A549 (cell line): Measurements from ENCODE around the gene MRPL14.

Source experiments
- BHLHE40 ChIP-seq: IDR thresholded peaks from 2 replicates; pipeline ENCODE4 v1.6.1; 2012; ENCODE audit warnings: low read depth, low read length, inconsistent platforms
- EP300 ChIP-seq, 2 experiments: fragments of >200 bp; sonication (Bioruptor Twin); formaldehyde crosslinking; IDR thresholded peaks; 2 replicates in 1 of 2; 3 replicates in 1 of 2; pipeline ENCODE4 v1.6.1; 2016 to 2017
- MAZ ChIP-seq: fragments of 150-350 bp; IDR thresholded peaks from 2 replicates; pipeline ENCODE4 v1.6.1; 2014; ENCODE audit warnings: antibody characterized with exemption, low read depth, low read length, borderline replicate concordance
- POLR2A ChIP-seq: IDR thresholded peaks from 2 replicates; pipeline ENCODE4 v1.6.1; 2012; ENCODE audit warnings: mild to moderate bottlenecking, low read length
- TP53 ChIP-seq: fragments of 250-450 bp; sonication (Bioruptor Pico); IDR thresholded peaks from 2 replicates; pipeline ENCODE4 v1.5.0; 2021; ENCODE audit warnings: mild to moderate bottlenecking, moderate library complexity
- TF ChIP-seq, protein P1 (sequence below): fragments of >200 bp; sonication (Bioruptor Twin); formaldehyde crosslinking; IDR thresholded peaks from 3 replicates; pipeline ENCODE4 v1.5.1; 2016

DNA sequence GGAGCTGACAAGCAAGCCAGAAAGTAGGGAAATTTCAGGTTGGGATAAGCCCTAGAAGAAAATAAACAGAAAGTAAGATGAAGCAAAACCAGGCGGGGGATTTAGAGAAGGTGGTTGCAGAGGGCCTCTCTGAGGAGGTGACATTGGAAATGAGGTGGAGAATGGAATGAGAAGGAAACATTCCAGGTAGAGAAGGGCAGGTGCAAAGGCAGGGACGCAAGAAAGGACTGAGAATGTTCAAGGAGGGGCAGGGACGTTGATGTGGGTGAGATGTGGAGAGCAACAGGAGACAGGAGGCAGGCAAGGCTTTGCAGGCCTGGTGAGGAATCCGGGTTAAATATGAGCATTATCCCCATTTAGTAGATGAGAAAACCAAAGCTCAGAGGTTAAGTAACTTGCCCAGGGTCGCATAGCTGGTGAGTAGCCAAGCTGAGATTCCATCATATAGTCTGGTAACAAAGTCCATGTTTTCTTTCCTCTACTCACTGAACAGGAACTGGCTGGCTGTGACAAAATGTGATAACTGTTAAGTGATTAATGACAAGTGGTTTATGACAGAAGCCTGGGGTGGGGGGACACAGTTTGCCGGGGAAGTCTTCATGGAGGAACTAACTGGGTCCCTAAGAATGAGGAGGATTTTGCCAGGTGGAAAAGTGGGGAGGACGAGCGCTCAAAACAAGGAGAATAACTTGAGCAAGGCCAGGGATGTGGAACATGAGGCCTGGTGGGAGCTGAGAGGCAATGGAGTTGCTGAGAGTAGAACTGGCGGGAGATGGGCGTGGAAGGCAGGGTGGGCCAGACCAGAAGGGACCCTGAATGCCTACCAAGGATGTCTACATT lies 32.6 kb downstream of the MRPL14 start:
- TF ChIP-seq, protein P1, sequence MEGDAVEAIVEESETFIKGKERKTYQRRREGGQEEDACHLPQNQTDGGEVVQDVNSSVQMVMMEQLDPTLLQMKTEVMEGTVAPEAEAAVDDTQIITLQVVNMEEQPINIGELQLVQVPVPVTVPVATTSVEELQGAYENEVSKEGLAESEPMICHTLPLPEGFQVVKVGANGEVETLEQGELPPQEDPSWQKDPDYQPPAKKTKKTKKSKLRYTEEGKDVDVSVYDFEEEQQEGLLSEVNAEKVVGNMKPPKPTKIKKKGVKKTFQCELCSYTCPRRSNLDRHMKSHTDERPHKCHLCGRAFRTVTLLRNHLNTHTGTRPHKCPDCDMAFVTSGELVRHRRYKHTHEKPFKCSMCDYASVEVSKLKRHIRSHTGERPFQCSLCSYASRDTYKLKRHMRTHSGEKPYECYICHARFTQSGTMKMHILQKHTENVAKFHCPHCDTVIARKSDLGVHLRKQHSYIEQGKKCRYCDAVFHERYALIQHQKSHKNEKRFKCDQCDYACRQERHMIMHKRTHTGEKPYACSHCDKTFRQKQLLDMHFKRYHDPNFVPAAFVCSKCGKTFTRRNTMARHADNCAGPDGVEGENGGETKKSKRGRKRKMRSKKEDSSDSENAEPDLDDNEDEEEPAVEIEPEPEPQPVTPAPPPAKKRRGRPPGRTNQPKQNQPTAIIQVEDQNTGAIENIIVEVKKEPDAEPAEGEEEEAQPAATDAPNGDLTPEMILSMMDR = no peak
- TF ChIP-seq POLR2A (no peak), MAZ (no peak), TP53 (CRISPR knock-in tag) (no peak), EP300 (IDR thresholded peaks at IDR 0.05) (no peak), BHLHE40 (no peak)
